GM12873 (cell line): ENCODE data around the gene ZNF536.

Experiments used
- CTCF ChIP-seq: IDR thresholded peaks from 2 replicates; pipeline ENCODE4 v1.5.1; 2012; ENCODE audit warnings: low read depth, mild to moderate bottlenecking, moderate library complexity, low read length, control low read depth; ENCODE audit not compliant: insufficient read depth; ENCODE audit errors: missing control alignments

The ZNF536 gene

GRCh38 chr19:30419568-30420180 is 47.5 kb downstream of the ZNF536 start:
- TF ChIP-seq CTCF, result no peak

- TF ChIP-seq CTCF, result no peak
Measured at GRCh38 chr19:30420316-30420715, 48.1 kb downstream of the ZNF536 start.

GRCh38 chr19:30420881-30421280 is 48.7 kb downstream of the ZNF536 start:
- no peak for TF ChIP-seq CTCF

GRCh38 chr19:30421571-30421970 is 49.4 kb downstream of the ZNF536 start:
- TF ChIP-seq CTCF, result no peak

GRCh38 chr19:30423481-30423880 is 51.3 kb downstream of the ZNF536 start:
- no peak for TF ChIP-seq CTCF

GRCh38 chr19:30425885-30426838 is 54.0 kb downstream of the ZNF536 start:
- TF ChIP-seq CTCF, result no peak

- TF ChIP-seq CTCF, result no peak
Measured at GRCh38 chr19:30426864-30427263, 54.7 kb downstream of the ZNF536 start.
